SKM-1 (cell line): ENCODE data around the gene EPHB1.
"Not testable (repeated sequence)": the region's sequence is repeated elsewhere in the genome, so short reads cannot be mapped to it uniquely, and the experiment has no call there.

Experiments
- DNase-seq: peaks from one replicate; lab custom pipeline; 2025; ENCODE audit not compliant: unreplicated experiment; lab: John Stamatoyannopoulos, UW

Gene EPHB1

GRCh38 chr3:134991472-134992010, 196.5 kb downstream of the EPHB1 start:
- no peak for DNase-seq

- no peak for DNase-seq
Measured at GRCh38 chr3:134992180-134992579, 197.1 kb downstream of the EPHB1 start.

GRCh38 chr3:134992586-134992985, 197.5 kb downstream of the EPHB1 start:
- DNase-seq = no peak

GRCh38 chr3:134993011-134993410, 198.0 kb downstream of the EPHB1 start:
- DNase-seq = no peak

GRCh38 chr3:134998158-134998557, 203.1 kb downstream of the EPHB1 start:
- no peak for DNase-seq

GRCh38 chr3:134998855-134999254, 203.8 kb downstream of the EPHB1 start:
- no peak for DNase-seq

- DNase-seq = no peak
Measured at GRCh38 chr3:135000465-135000864, 205.4 kb downstream of the EPHB1 start.

GRCh38 chr3:135005616-135006015, 210.6 kb downstream of the EPHB1 start:
- DNase-seq = not testable (repeated sequence)

- DNase-seq = no peak
Measured at GRCh38 chr3:135007607-135008006, 212.5 kb downstream of the EPHB1 start.

GRCh38 chr3:135008326-135008725, 213.3 kb downstream of the EPHB1 start:
- DNase-seq = no peak

GRCh38 chr3:135009014-135009413, 214.0 kb downstream of the EPHB1 start:
- no peak for DNase-seq

GRCh38 chr3:135012101-135012500, 217.0 kb downstream of the EPHB1 start:
- no peak for DNase-seq

GRCh38 chr3:135013206-135013605, 218.1 kb downstream of the EPHB1 start:
- DNase-seq = no peak

- no peak for DNase-seq
Measured at GRCh38 chr3:135014566-135014965, 219.5 kb downstream of the EPHB1 start.

GRCh38 chr3:135017003-135017893, 222.2 kb downstream of the EPHB1 start:
- no peak for DNase-seq

GRCh38 chr3:135018149-135018923, 223.3 kb downstream of the EPHB1 start:
- no peak for DNase-seq

GRCh38 chr3:135020181-135020580, 225.1 kb downstream of the EPHB1 start:
- DNase-seq = no peak

- DNase-seq = no peak
Measured at GRCh38 chr3:135023996-135024658, 229.1 kb downstream of the EPHB1 start.

- not testable (repeated sequence) for DNase-seq
Measured at GRCh38 chr3:135030768-135031615, 235.9 kb downstream of the EPHB1 start.

- no peak for DNase-seq
Measured at GRCh38 chr3:135033737-135034136, 238.7 kb downstream of the EPHB1 start.
